HEK293T (cell line): ENCODE results near the gene FZR1.

Source experiments
- CTCF ChIA-PET: fragments of 350-600 bp; formaldehyde crosslinking; extraction: SDS; loops from one replicate; lab custom pipeline; 2021; ENCODE audit warnings: antibody characterized with exemption, inconsistent platforms; lab: Yijun Ruan, JAX
- POLR2A ChIA-PET: fragments of 350-600 bp; formaldehyde crosslinking; extraction: SDS; loops from one replicate; lab custom pipeline; 2020; ENCODE audit warnings: antibody characterized with exemption, inconsistent platforms; lab: Yijun Ruan, JAX
- DNase-seq: peaks from one replicate; pipeline ENCODE4 v3.0.0; 2012; ENCODE audit warnings: mixed read lengths; ENCODE audit errors: extremely low spot score
- ARNT ChIP-seq: fragments of 450-650 bp; IDR thresholded peaks from 2 replicates; pipeline ENCODE4 v1.6.1; 2017; ENCODE audit warnings: mild to moderate bottlenecking
- BHLHE40 ChIP-seq: fragments of 450-650 bp; IDR thresholded peaks from 2 replicates; pipeline ENCODE4 v1.6.1; 2016; ENCODE audit warnings: mild to moderate bottlenecking, moderate library complexity, borderline replicate concordance
- CTBP1 ChIP-seq: fragments of 450-650 bp; IDR thresholded peaks from 2 replicates; pipeline ENCODE4 v1.6.1; 2016; ENCODE audit warnings: borderline replicate concordance
- ELF4 ChIP-seq: fragments of 450-650 bp; IDR thresholded peaks from 2 replicates; pipeline ENCODE4 v1.6.1; 2017; ENCODE audit warnings: antibody characterized with exemption
- FOXA1 ChIP-seq: fragments of 450-650 bp; IDR thresholded peaks from 2 replicates; pipeline ENCODE4 v1.6.1; 2016; ENCODE audit warnings: mild to moderate bottlenecking
- FOXK2 ChIP-seq: fragments of 450-650 bp; IDR thresholded peaks from 2 replicates; pipeline ENCODE4 v1.6.1; 2016; ENCODE audit warnings: mild to moderate bottlenecking
- FOXM1 ChIP-seq: fragments of 450-650 bp; IDR thresholded peaks from 2 replicates; pipeline ENCODE4 v1.6.1; 2017; ENCODE audit warnings: mild to moderate bottlenecking, borderline replicate concordance
- HDGF ChIP-seq: fragments of 450-650 bp; IDR thresholded peaks from 2 replicates; pipeline ENCODE4 v1.6.1; 2017; ENCODE audit warnings: antibody characterized with exemption, borderline replicate concordance
- L3MBTL2 ChIP-seq: fragments of 450-650 bp; conservative IDR thresholded peaks from 2 replicates; pipeline ENCODE4 v1.6.1; 2016; ENCODE audit warnings: mild to moderate bottlenecking
- LEF1 ChIP-seq: fragments of 450-650 bp; IDR thresholded peaks from 2 replicates; pipeline ENCODE4 v1.6.1; 2017; ENCODE audit warnings: mild to moderate bottlenecking, borderline replicate concordance
- NFRKB ChIP-seq: fragments of 450-650 bp; IDR thresholded peaks from 2 replicates; pipeline ENCODE4 v1.6.1; 2016; ENCODE audit warnings: mild to moderate bottlenecking, moderate library complexity
- PKNOX1 ChIP-seq: fragments of 450-650 bp; IDR thresholded peaks from 2 replicates; pipeline ENCODE4 v1.6.1; 2016
- SP1 ChIP-seq: fragments of 450-650 bp; IDR thresholded peaks from 2 replicates; pipeline ENCODE4 v1.6.1; 2017
- SUZ12 ChIP-seq: fragments of 450-650 bp; IDR thresholded peaks from 2 replicates; pipeline ENCODE4 v1.6.1; 2016; ENCODE audit warnings: mild to moderate bottlenecking
- TARDBP ChIP-seq: fragments of 450-650 bp; IDR thresholded peaks from 2 replicates; pipeline ENCODE4 v1.6.1; 2016
- ZNF384 ChIP-seq: fragments of 450-650 bp; IDR thresholded peaks from 2 replicates; pipeline ENCODE4 v1.6.1; 2016

FZR1 gene

GRCh38 chr19:3459965-3460582 lies 46.0 kb upstream of the FZR1 start:
- ChIA-PET POLR2A (no interaction called here), CTCF (no interaction called here)
- no peak for DNase-seq
- TF ChIP-seq BHLHE40, result no peak
- no peak for TF ChIP-seq NFRKB
- TF ChIP-seq SUZ12, result no peak
- no peak for TF ChIP-seq LEF1
- no peak for TF ChIP-seq HDGF
- TF ChIP-seq TARDBP, result no peak

GRCh38 chr19:3462991-3463713 lies 43.0 kb upstream of the FZR1 start:
- CTCF ChIA-PET, result no interaction called here
- no peak for DNase-seq
- TF ChIP-seq HDGF (no peak), FOXA1 (no peak), SP1 (no peak), ZNF384 (no peak), FOXM1 (no peak), BHLHE40 (no peak), SUZ12 (no peak), NFRKB (no peak), ARNT (no peak), L3MBTL2 (no peak), PKNOX1 (no peak), ELF4 (no peak), TARDBP (no peak), CTBP1 (no peak), LEF1 (no peak)

GRCh38 chr19:3463714-3464586 lies 42.2 kb upstream of the FZR1 start:
- TF ChIP-seq ELF4 (no peak), FOXK2 (no peak), FOXM1 (no peak), PKNOX1 (no peak), SP1 (no peak), BHLHE40 (no peak), CTBP1 (no peak), ARNT (no peak), LEF1 (no peak)
- ChIA-PET CTCF (no interaction called here), POLR2A (no interaction called here)
- no peak for DNase-seq

More at GRCh38 chr19:3462991-3463713, 43.0 kb upstream of the FZR1 start:
- POLR2A ChIA-PET, result no interaction called here

- CTCF ChIA-PET, result no interaction called here
- no peak for TF ChIP-seq BHLHE40
- no peak for TF ChIP-seq LEF1
- no peak for TF ChIP-seq TARDBP
- TF ChIP-seq ELF4, result no peak
- TF ChIP-seq FOXK2, result no peak
- POLR2A ChIA-PET, result no interaction called here
- no peak for DNase-seq
Measured at GRCh38 chr19:3464587-3465235, 41.4 kb upstream of the FZR1 start.

GRCh38 chr19:3465552-3465951 lies 40.6 kb upstream of the FZR1 start:
- ChIA-PET POLR2A (no interaction called here), CTCF (interaction anchor here (0.6 to 1.3 kb wide), 2 partner anchors 20 to 35 kb away, joined by 3 read pairs; no protein-coding TSS in a partner anchor)
- DNase-seq, result no peak
- TF ChIP-seq FOXA1 (no peak), LEF1 (no peak), FOXM1 (no peak), SP1 (no peak), BHLHE40 (no peak), FOXK2 (no peak), NFRKB (no peak), ELF4 (no peak), L3MBTL2 (no peak), PKNOX1 (no peak), HDGF (no peak), TARDBP (no peak), ARNT (no peak), CTBP1 (no peak)
